Measurements from ENCODE around the gene BBS9.

Gene BBS9

DNA sequence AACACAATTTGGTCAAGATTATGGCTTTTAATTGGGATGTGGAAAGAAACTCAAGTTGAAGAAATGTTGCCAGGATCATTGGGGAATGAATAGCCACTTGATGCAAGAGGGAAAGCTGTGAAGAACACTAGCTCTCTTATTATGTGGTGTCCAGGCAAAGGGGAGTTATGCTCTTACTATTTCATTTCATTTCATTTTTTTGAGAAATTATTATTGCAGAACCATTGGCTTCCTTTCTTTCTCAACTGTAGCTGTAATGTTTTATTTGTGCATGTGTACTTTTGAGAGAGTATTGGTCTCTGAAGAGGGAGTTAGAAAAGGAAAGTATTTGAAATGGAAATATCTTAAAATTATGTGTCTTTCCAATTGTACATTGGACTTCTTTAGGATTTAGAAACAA lies 463.4 kb downstream of the BBS9 start:
- Histone ChIP-seq H3K4me1 (ENCODE audit: control insufficient read depth in 2 of 2, insufficient read depth in 2 of 2, low read length in 2 of 2) (no peaks in the 10 kb centered on the region), H3K27ac (ENCODE audit: low read depth in 2 of 2, low read length in 2 of 2) (no peak overlapping the region), H3K4me3 (ENCODE audit: low read length in 2 of 2) (no peak overlapping the region), H3K9ac (ENCODE audit: low read depth in 1 of 2, low read length in 2 of 2) (no peak overlapping the region), H3K9me3 (ENCODE audit: control insufficient read depth in 2 of 2, low read length in 2 of 2) (no peaks in the 10 kb centered on the region), H3K36me3 (ENCODE audit: control insufficient read depth in 2 of 2, insufficient read depth in 2 of 2, low read length in 2 of 2) (no peaks in the 10 kb centered on the region), H3K27me3 (ENCODE audit: control insufficient read depth in 2 of 2, insufficient read depth in 2 of 2, low read length in 2 of 2) (no peaks in the 10 kb centered on the region)

GRCh38 chr7:33593611-33594010 lies 464.2 kb downstream of the BBS9 start:
- Histone ChIP-seq H3K27ac (ENCODE audit: low read depth in 2 of 2, low read length in 2 of 2) (no peak overlapping the region), H3K4me1 (ENCODE audit: control insufficient read depth in 2 of 2, insufficient read depth in 2 of 2, low read length in 2 of 2) (no peaks in the 10 kb centered on the region), H3K9me3 (ENCODE audit: control insufficient read depth in 2 of 2, low read length in 2 of 2) (no peaks in the 10 kb centered on the region), H3K27me3 (ENCODE audit: control insufficient read depth in 2 of 2, insufficient read depth in 2 of 2, low read length in 2 of 2) (no peaks in the 10 kb centered on the region), H3K9ac (ENCODE audit: low read depth in 1 of 2, low read length in 2 of 2) (no peak overlapping the region), H3K4me3 (ENCODE audit: low read length in 2 of 2) (no peak overlapping the region), H3K36me3 (ENCODE audit: control insufficient read depth in 2 of 2, insufficient read depth in 2 of 2, low read length in 2 of 2) (no peaks in the 10 kb centered on the region)

DNA sequence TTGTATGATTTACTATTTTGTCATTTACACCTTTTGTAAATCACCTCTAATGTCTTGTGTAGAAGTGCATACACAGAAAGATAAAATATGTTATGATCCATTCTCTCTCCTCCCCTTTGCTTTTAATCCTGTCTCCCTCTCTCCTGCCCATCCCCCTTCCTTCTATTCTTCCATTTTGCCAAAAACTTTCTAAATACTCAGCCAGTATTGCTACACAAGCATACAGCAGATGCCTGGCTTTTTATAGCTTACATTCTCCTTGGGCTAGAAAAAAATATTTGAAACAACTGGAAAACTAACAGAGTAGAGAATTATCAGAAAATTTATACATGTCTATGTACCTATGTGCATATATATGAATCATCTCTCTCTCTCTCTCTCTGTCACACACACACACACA lies 467.3 kb downstream of the BBS9 start:
- Histone ChIP-seq H3K36me3 (ENCODE audit: control insufficient read depth in 2 of 2, insufficient read depth in 2 of 2, low read length in 2 of 2) (no peaks in the 10 kb centered on the region), H3K4me3 (ENCODE audit: low read length in 2 of 2) (no peak overlapping the region), H3K27me3 (ENCODE audit: control insufficient read depth in 2 of 2, insufficient read depth in 2 of 2, low read length in 2 of 2) (no peaks in the 10 kb centered on the region), H3K27ac (ENCODE audit: low read depth in 2 of 2, low read length in 2 of 2) (no peak overlapping the region), H3K9me3 (ENCODE audit: control insufficient read depth in 2 of 2, low read length in 2 of 2) (no peaks in the 10 kb centered on the region), H3K4me1 (ENCODE audit: control insufficient read depth in 2 of 2, insufficient read depth in 2 of 2, low read length in 2 of 2) (no peaks in the 10 kb centered on the region), H3K9ac (ENCODE audit: low read depth in 1 of 2, low read length in 2 of 2) (no peak overlapping the region)

DNA sequence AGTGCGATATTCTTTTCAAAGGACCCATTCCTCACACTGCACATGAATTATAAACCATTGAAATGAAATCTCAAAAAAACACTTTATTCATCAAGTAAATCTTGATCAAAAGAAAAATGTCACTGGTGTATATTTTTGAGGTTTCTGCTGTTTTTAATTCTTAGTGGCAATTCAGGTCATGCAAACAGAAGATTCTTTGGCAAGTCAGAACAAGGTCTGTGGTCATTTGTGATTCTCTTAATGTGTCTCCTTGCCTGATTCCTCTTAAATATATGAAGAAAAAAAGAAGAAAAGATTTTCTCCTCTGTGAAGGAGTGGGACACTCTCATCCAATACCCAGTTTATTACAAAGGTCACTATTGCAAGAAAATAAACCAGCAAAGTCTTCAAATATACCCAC lies 467.8 kb downstream of the BBS9 start:
- no peak overlapping the region for H3K27ac ChIP-seq (ENCODE audit: low read depth in 2 of 2, low read length in 2 of 2)
- H3K27me3 ChIP-seq (ENCODE audit: control insufficient read depth in 2 of 2, insufficient read depth in 2 of 2, low read length in 2 of 2), result no peaks in the 10 kb centered on the region
- H3K9ac ChIP-seq (ENCODE audit: low read depth in 1 of 2, low read length in 2 of 2), result no peak overlapping the region
- no peaks in the 10 kb centered on the region for H3K4me1 ChIP-seq (ENCODE audit: control insufficient read depth in 2 of 2, insufficient read depth in 2 of 2, low read length in 2 of 2)
- H3K4me3 ChIP-seq (ENCODE audit: low read length in 2 of 2), result no peak overlapping the region
- H3K9me3 ChIP-seq (ENCODE audit: control insufficient read depth in 2 of 2, low read length in 2 of 2), result no peaks in the 10 kb centered on the region
- no peaks in the 10 kb centered on the region for H3K36me3 ChIP-seq (ENCODE audit: control insufficient read depth in 2 of 2, insufficient read depth in 2 of 2, low read length in 2 of 2)

DNA sequence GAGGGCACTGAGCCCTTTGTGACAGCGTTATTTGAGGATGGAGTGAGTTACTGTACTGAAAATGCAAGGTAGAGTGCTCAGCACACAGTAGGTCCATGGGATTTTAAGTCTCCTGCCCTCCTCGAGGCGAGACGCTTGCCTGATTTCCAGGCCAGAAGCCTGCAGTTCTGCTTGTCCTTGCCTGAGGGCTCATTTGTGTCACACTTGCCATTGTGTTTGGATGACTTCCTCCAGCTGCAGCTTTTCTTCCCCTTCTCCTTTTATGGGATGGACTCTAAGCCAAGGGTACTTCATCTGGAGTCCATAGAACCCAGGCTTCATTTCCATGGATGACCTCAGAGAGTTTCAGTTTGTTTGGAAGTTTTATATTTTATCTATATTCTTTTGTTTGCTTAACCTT lies 471.7 kb downstream of the BBS9 start:
- Histone ChIP-seq H3K4me1 (ENCODE audit: control insufficient read depth in 2 of 2, insufficient read depth in 2 of 2, low read length in 2 of 2) (no peaks in the 10 kb centered on the region), H3K27ac (ENCODE audit: low read depth in 2 of 2, low read length in 2 of 2) (no peak overlapping the region), H3K9me3 (ENCODE audit: control insufficient read depth in 2 of 2, low read length in 2 of 2) (no peaks in the 10 kb centered on the region), H3K36me3 (ENCODE audit: control insufficient read depth in 2 of 2, insufficient read depth in 2 of 2, low read length in 2 of 2) (no peaks in the 10 kb centered on the region), H3K4me3 (ENCODE audit: low read length in 2 of 2) (no peak overlapping the region), H3K9ac (ENCODE audit: low read depth in 1 of 2, low read length in 2 of 2) (no peak overlapping the region), H3K27me3 (ENCODE audit: control insufficient read depth in 2 of 2, insufficient read depth in 2 of 2, low read length in 2 of 2) (no peaks in the 10 kb centered on the region)

DNA sequence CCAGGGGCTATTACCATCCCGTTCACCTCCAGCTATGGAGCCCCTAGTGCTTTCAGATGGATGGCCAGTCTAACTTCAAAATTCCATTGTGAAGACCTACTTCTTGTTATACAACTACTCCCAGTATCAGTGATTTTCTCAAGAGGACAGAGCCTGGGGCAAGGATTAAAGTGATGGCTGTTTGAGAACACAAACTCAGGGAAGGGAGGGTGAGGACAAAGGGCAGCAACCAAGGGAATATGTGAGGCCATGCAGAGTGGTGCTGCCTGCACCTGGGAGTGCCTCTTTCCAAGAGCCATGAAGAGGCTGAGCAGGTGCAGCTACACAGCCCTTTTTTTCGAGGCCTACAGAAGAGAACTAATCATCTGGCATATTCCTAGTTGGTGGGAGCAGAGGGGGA lies 472.5 kb downstream of the BBS9 start:
- H3K27ac ChIP-seq (ENCODE audit: low read depth in 2 of 2, low read length in 2 of 2), result no peak overlapping the region
- H3K36me3 ChIP-seq (ENCODE audit: control insufficient read depth in 2 of 2, insufficient read depth in 2 of 2, low read length in 2 of 2), result no peaks in the 10 kb centered on the region
- no peak overlapping the region for H3K4me3 ChIP-seq (ENCODE audit: low read length in 2 of 2)
- no peaks in the 10 kb centered on the region for H3K4me1 ChIP-seq (ENCODE audit: control insufficient read depth in 2 of 2, insufficient read depth in 2 of 2, low read length in 2 of 2)
- H3K9ac ChIP-seq (ENCODE audit: low read depth in 1 of 2, low read length in 2 of 2), result no peak overlapping the region
- no peaks in the 10 kb centered on the region for H3K27me3 ChIP-seq (ENCODE audit: control insufficient read depth in 2 of 2, insufficient read depth in 2 of 2, low read length in 2 of 2)
- no peaks in the 10 kb centered on the region for H3K9me3 ChIP-seq (ENCODE audit: control insufficient read depth in 2 of 2, low read length in 2 of 2)

DNA sequence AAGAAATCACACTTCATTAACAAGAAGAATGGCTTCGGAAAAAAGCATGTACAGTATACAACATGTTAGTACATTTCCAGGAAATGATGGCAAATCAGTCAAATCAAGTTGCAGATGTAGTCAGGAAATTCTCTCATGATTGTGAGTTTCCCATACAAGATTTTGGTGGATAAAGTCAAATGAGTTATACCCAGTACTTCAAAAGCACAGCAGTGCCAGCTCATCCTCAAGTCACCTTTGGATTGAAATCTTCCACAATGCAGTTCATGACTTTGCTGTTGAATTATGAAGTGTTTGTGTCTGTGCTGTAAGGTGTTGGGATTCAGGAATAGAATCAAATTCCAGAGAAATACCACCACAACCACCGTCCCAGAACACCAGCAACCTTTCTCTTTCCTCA lies 474.7 kb downstream of the BBS9 start:
- Histone ChIP-seq H3K27ac (ENCODE audit: low read depth in 2 of 2, low read length in 2 of 2) (no peak overlapping the region), H3K4me3 (ENCODE audit: low read length in 2 of 2) (no peak overlapping the region)

GRCh38 chr7:33610918-33611317 lies 481.6 kb downstream of the BBS9 start:
- Histone ChIP-seq H3K4me3 (ENCODE audit: low read length in 2 of 2) (no peak overlapping the region), H3K27me3 (ENCODE audit: control insufficient read depth in 2 of 2, insufficient read depth in 2 of 2, low read length in 2 of 2) (no peaks in the 10 kb centered on the region), H3K4me1 (ENCODE audit: control insufficient read depth in 2 of 2, insufficient read depth in 2 of 2, low read length in 2 of 2) (no peaks in the 10 kb centered on the region), H3K36me3 (ENCODE audit: control insufficient read depth in 2 of 2, insufficient read depth in 2 of 2, low read length in 2 of 2) (no peaks in the 10 kb centered on the region), H3K9me3 (ENCODE audit: control insufficient read depth in 2 of 2, low read length in 2 of 2) (no peaks in the 10 kb centered on the region), H3K9ac (ENCODE audit: low read depth in 1 of 2, low read length in 2 of 2) (no peak overlapping the region), H3K27ac (ENCODE audit: low read depth in 2 of 2, low read length in 2 of 2) (no peak overlapping the region)

More for the DNA sequence above, 474.7 kb downstream of the BBS9 start:
- no peaks in the 10 kb centered on the region for H3K27me3 ChIP-seq (ENCODE audit: control insufficient read depth in 2 of 2, insufficient read depth in 2 of 2, low read length in 2 of 2)
- no peaks in the 10 kb centered on the region for H3K36me3 ChIP-seq (ENCODE audit: control insufficient read depth in 2 of 2, insufficient read depth in 2 of 2, low read length in 2 of 2)
- no peak overlapping the region for H3K9ac ChIP-seq (ENCODE audit: low read depth in 1 of 2, low read length in 2 of 2)
- H3K4me1 ChIP-seq (ENCODE audit: control insufficient read depth in 2 of 2, insufficient read depth in 2 of 2, low read length in 2 of 2), result no peaks in the 10 kb centered on the region
- H3K9me3 ChIP-seq (ENCODE audit: control insufficient read depth in 2 of 2, low read length in 2 of 2), result no peaks in the 10 kb centered on the region

DNA sequence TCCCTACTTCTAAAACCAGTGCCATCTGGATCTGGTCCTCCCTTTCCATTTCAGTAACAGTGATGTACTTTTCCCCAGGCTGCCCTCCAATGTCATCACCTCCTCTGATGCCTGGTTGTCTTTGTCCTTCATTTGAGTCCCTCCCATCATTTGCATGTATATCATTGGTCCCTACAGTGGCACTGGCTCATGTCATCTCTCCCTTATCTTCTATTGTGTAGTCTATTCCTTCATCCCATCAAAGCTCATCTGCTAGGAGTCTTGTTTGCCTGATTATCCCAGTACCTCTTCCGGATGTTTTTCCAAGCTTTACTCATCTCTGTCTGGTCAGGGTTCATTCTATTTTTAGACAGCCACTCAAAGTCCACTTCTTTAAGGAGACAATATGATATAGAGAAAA lies 483.1 kb downstream of the BBS9 start:
- H3K36me3 ChIP-seq (ENCODE audit: control insufficient read depth in 2 of 2, insufficient read depth in 2 of 2, low read length in 2 of 2), result no peaks in the 10 kb centered on the region
- H3K4me3 ChIP-seq (ENCODE audit: low read length in 2 of 2), result no peak overlapping the region
- no peaks in the 10 kb centered on the region for H3K27me3 ChIP-seq (ENCODE audit: control insufficient read depth in 2 of 2, insufficient read depth in 2 of 2, low read length in 2 of 2)
- no peak overlapping the region for H3K27ac ChIP-seq (ENCODE audit: low read depth in 2 of 2, low read length in 2 of 2)
- H3K9me3 ChIP-seq (ENCODE audit: control insufficient read depth in 2 of 2, low read length in 2 of 2), result no peaks in the 10 kb centered on the region
- no peak overlapping the region for H3K9ac ChIP-seq (ENCODE audit: low read depth in 1 of 2, low read length in 2 of 2)
- H3K4me1 ChIP-seq (ENCODE audit: control insufficient read depth in 2 of 2, insufficient read depth in 2 of 2, low read length in 2 of 2), result no peaks in the 10 kb centered on the region

DNA sequence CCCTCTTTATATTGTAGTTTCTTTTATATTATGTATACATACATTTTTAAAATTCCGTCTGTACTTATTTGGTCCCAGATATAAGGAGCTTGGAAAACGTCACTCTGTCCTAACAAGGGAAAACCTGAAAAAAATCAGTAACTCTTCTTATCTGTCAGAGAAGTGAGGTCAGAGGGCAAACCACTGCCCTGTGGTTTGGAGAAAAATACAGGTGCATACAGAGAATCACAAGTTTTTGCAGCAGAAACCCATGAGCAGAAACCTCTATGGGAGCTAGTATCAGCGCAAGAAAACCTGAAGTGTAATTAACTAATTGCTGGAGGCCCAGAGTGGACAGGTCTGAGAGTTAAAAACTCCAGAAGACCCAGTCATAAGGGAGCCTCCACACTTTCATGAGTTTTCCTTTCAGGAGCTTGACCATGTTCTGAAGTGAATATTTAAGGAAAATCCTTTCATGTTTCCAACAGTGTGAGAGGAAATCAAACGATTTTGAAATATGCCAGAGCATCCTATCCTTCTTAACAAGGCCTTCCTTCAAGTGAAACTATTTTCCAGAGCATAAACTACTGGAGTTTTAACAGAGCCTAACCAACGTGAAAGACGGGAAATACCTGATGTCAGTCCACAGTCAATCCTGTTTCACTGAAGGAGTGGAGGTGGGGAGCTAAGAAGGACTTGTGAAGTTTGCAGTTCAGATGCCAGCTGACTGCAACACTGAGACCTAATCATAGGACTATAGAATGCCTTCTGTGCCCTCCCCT lies 485.2 kb downstream of the BBS9 start:
- no peak overlapping the region for H3K9ac ChIP-seq (ENCODE audit: low read depth in 1 of 2, low read length in 2 of 2)
- no peaks in the 10 kb centered on the region for H3K27me3 ChIP-seq (ENCODE audit: control insufficient read depth in 2 of 2, insufficient read depth in 2 of 2, low read length in 2 of 2)
- no peak overlapping the region for H3K4me3 ChIP-seq (ENCODE audit: low read length in 2 of 2)
- no peaks in the 10 kb centered on the region for H3K9me3 ChIP-seq (ENCODE audit: control insufficient read depth in 2 of 2, low read length in 2 of 2)
- H3K4me1 ChIP-seq (ENCODE audit: control insufficient read depth in 2 of 2, insufficient read depth in 2 of 2, low read length in 2 of 2), result no peaks in the 10 kb centered on the region
- H3K36me3 ChIP-seq (ENCODE audit: control insufficient read depth in 2 of 2, insufficient read depth in 2 of 2, low read length in 2 of 2), result no peaks in the 10 kb centered on the region
- no peak overlapping the region for H3K27ac ChIP-seq (ENCODE audit: low read depth in 2 of 2, low read length in 2 of 2)

- Histone ChIP-seq H3K9ac (ENCODE audit: low read depth in 1 of 2, low read length in 2 of 2) (no peak overlapping the region), H3K9me3 (ENCODE audit: control insufficient read depth in 2 of 2, low read length in 2 of 2) (peaks cover 0 to 4% of the 10 kb centered on the region in 2 donors), H3K27me3 (ENCODE audit: control insufficient read depth in 2 of 2, insufficient read depth in 2 of 2, low read length in 2 of 2) (no peaks in the 10 kb centered on the region), H3K4me1 (ENCODE audit: control insufficient read depth in 2 of 2, insufficient read depth in 2 of 2, low read length in 2 of 2) (no peaks in the 10 kb centered on the region), H3K27ac (ENCODE audit: low read depth in 2 of 2, low read length in 2 of 2) (no peak overlapping the region), H3K36me3 (ENCODE audit: control insufficient read depth in 2 of 2, insufficient read depth in 2 of 2, low read length in 2 of 2) (no peaks in the 10 kb centered on the region), H3K4me3 (ENCODE audit: low read length in 2 of 2) (no peak overlapping the region)
Measured at GRCh38 chr7:33616752-33617151, 487.4 kb downstream of the BBS9 start.

Measured in mucosa of rectum (tissue), 2 donors.